ENCODE measurements around the gene TAF8.

Gene TAF8

GRCh38 chr6:42053601-42054000 is 3.3 kb downstream of the TAF8 start:
- Histone ChIP-seq H3K4me1 (ENCODE audit: control insufficient read depth, low read length) (peaks cover 21% of the 10 kb centered on the region), H3K27ac (ENCODE audit: low read depth, low read length) (no peak overlapping the region), H3K9me3 (ENCODE audit: control insufficient read depth, insufficient read depth, low read length) (no peaks in the 10 kb centered on the region), H3F3A (ENCODE audit: control insufficient read depth, insufficient read depth) (peaks cover 6% of the 10 kb centered on the region; the same call in 1 of the 2 replicates), H3K9me2 (replicated peaks; ENCODE audit: control insufficient read depth, low read length) (no peaks in the 10 kb centered on the region), H3K4me3 (ENCODE audit: low read length) (no peak overlapping the region), H3K27me3 (ENCODE audit: control insufficient read depth, low read length) (no peaks in the 10 kb centered on the region), H3K36me3 (ENCODE audit: control insufficient read depth, low read length) (peaks cover 63% of the 10 kb centered on the region), H3K79me2 (ENCODE audit: control insufficient read depth, low read length) (peaks cover 18% of the 10 kb centered on the region), H4K20me1 (ENCODE audit: control insufficient read depth, insufficient read depth, low read depth, low read length) (no peaks in the 10 kb centered on the region), H3K4me2 (ENCODE audit: low read length) (no peak overlapping the region)
- TF ChIP-seq CTCF (IDR thresholded peaks at IDR 0.05; ENCODE audit: low read depth, low read length, poor library complexity, severe bottlenecking) (no peak), EZH2phosphoT487 (IDR thresholded peaks at IDR 0.05; ENCODE audit: borderline replicate concordance, low read length) (no peak)

- Histone ChIP-seq H3K4me1 (ENCODE audit: control insufficient read depth, low read length) (no peaks in the 10 kb centered on the region), H3K9me2 (replicated peaks; ENCODE audit: control insufficient read depth, low read length) (no peaks in the 10 kb centered on the region), H3K4me2 (ENCODE audit: low read length) (no peak overlapping the region), H3K36me3 (ENCODE audit: control insufficient read depth, low read length) (peaks cover 82% of the 10 kb centered on the region), H3F3A (ENCODE audit: control insufficient read depth, insufficient read depth) (no peaks in the 10 kb centered on the region), H3K4me3 (ENCODE audit: low read length) (no peak overlapping the region), H3K9me3 (ENCODE audit: control insufficient read depth, insufficient read depth, low read length) (no peaks in the 10 kb centered on the region), H3K79me2 (ENCODE audit: control insufficient read depth, low read length) (no peaks in the 10 kb centered on the region), H3K27ac (ENCODE audit: low read depth, low read length) (no peak overlapping the region), H4K20me1 (ENCODE audit: control insufficient read depth, insufficient read depth, low read depth, low read length) (no peaks in the 10 kb centered on the region), H3K27me3 (ENCODE audit: control insufficient read depth, low read length) (no peaks in the 10 kb centered on the region)
- TF ChIP-seq CTCF (IDR thresholded peaks at IDR 0.05; ENCODE audit: low read depth, low read length, poor library complexity, severe bottlenecking): no peak
- TF ChIP-seq EZH2phosphoT487 (IDR thresholded peaks at IDR 0.05; ENCODE audit: borderline replicate concordance, low read length): no peak
Observed at GRCh38 chr6:42059743-42060142, 9.4 kb downstream of the TAF8 start.

- H3K27me3 ChIP-seq (ENCODE audit: control insufficient read depth, low read length): no peaks in the 10 kb centered on the region
- H3K27ac ChIP-seq (ENCODE audit: low read depth, low read length): no peak overlapping the region
- H3K4me1 ChIP-seq (ENCODE audit: control insufficient read depth, low read length): no peaks in the 10 kb centered on the region
- no peaks in the 10 kb centered on the region for H3F3A ChIP-seq (ENCODE audit: control insufficient read depth, insufficient read depth)
- no peaks in the 10 kb centered on the region for H3K9me2 ChIP-seq (replicated peaks; ENCODE audit: control insufficient read depth, low read length)
- H3K9me3 ChIP-seq (ENCODE audit: control insufficient read depth, insufficient read depth, low read length): no peaks in the 10 kb centered on the region
- no peaks in the 10 kb centered on the region for H4K20me1 ChIP-seq (ENCODE audit: control insufficient read depth, insufficient read depth, low read depth, low read length)
- TF ChIP-seq CTCF (IDR thresholded peaks at IDR 0.05; ENCODE audit: low read depth, low read length, poor library complexity, severe bottlenecking) (no peak), EZH2phosphoT487 (IDR thresholded peaks at IDR 0.05; ENCODE audit: borderline replicate concordance, low read length) (no peak)
- no peaks in the 10 kb centered on the region for H3K79me2 ChIP-seq (ENCODE audit: control insufficient read depth, low read length)
- H3K4me2 ChIP-seq (ENCODE audit: low read length): no peak overlapping the region
- peaks cover 65% of the 10 kb centered on the region for H3K36me3 ChIP-seq (ENCODE audit: control insufficient read depth, low read length)
- H3K4me3 ChIP-seq (ENCODE audit: low read length): no peak overlapping the region
Observed at GRCh38 chr6:42066156-42066675, 15.9 kb downstream of the TAF8 start.

Measured in DOHH2 (cell line).